ENCODE results near the gene ITSN2. TPM values are rescaled to one million over a fixed set of nuclear protein-coding genes. Genes with fewer than 3 reads are reported as not detected.

The ITSN2 gene
- total RNA-seq, 4 donors from 2014 or later, result 57.9 to 79.7 (median 63.4) TPM

DNA sequence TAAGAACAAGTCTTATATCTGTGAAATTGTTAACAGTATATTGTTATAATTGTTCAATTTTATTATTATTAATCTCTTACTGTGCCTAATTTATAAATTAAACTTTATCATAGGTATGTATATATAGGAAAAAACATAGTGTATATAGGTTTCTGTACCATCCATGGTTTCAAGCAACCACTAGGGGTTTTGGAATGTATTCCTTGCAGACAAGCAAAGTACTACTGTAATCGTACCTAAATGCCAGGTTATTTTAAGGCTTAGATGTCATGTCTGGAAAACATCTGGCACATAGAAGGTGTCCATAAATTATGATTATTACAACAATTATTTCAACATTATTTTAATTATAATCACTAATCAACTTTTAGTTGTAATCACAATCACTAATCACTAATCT, 8.4 kb downstream of the ITSN2 start:
- H3K4me1 ChIP-seq, result peaks cover 0 to 57% (median 9%) of the 10 kb centered on the region in 3 donors
- TF ChIP-seq EP300 (IDR thresholded peaks at IDR 0.05) (no peak), POLR2AphosphoS5 (IDR thresholded peaks at IDR 0.05) (no peak), POLR2A (IDR thresholded peaks at IDR 0.05) (no peak)
- TF ChIP-seq, protein P1, sequence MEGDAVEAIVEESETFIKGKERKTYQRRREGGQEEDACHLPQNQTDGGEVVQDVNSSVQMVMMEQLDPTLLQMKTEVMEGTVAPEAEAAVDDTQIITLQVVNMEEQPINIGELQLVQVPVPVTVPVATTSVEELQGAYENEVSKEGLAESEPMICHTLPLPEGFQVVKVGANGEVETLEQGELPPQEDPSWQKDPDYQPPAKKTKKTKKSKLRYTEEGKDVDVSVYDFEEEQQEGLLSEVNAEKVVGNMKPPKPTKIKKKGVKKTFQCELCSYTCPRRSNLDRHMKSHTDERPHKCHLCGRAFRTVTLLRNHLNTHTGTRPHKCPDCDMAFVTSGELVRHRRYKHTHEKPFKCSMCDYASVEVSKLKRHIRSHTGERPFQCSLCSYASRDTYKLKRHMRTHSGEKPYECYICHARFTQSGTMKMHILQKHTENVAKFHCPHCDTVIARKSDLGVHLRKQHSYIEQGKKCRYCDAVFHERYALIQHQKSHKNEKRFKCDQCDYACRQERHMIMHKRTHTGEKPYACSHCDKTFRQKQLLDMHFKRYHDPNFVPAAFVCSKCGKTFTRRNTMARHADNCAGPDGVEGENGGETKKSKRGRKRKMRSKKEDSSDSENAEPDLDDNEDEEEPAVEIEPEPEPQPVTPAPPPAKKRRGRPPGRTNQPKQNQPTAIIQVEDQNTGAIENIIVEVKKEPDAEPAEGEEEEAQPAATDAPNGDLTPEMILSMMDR (IDR thresholded peaks at IDR 0.05), result no peak
- H3K4me3 ChIP-seq, result no peak overlapping the region
- no peak overlapping the region for H3K27ac ChIP-seq
- WGBS, 2 donors (ENCODE audit: low coverage in 1 of 2), result 24 to 50% methylated on average over 1 of the region's 1 CpG
- ATAC-seq, result no peak
- H3K27me3 ChIP-seq, result no peaks in the 10 kb centered on the region
- no peaks in the 10 kb centered on the region for H3K36me3 ChIP-seq
- H3K9me3 ChIP-seq, result no peaks in the 10 kb centered on the region

- Histone ChIP-seq H3K36me3 (no peaks in the 10 kb centered on the region), H3K27me3 (no peaks in the 10 kb centered on the region), H3K4me3 (no peak overlapping the region), H3K27ac (no peak overlapping the region), H3K4me1 (peaks cover 0 to 57% (median 9%) of the 10 kb centered on the region in 3 donors), H3K9me3 (no peaks in the 10 kb centered on the region)
- 39 to 59% methylated on average over 2 to 3 of the region's 3 CpGs for WGBS, 2 donors (ENCODE audit: low coverage in 1 of 2)
- no peak for ATAC-seq
- TF ChIP-seq, protein P1 (IDR thresholded peaks at IDR 0.05), result no peak
- no peak for TF ChIP-seq POLR2AphosphoS5 (IDR thresholded peaks at IDR 0.05)
- TF ChIP-seq POLR2A (IDR thresholded peaks at IDR 0.05), result no peak
- no peak for TF ChIP-seq EP300 (IDR thresholded peaks at IDR 0.05)
These were observed 8.8 kb downstream of the ITSN2 start for GRCh38 chr2:24351627-24351938.

DNA sequence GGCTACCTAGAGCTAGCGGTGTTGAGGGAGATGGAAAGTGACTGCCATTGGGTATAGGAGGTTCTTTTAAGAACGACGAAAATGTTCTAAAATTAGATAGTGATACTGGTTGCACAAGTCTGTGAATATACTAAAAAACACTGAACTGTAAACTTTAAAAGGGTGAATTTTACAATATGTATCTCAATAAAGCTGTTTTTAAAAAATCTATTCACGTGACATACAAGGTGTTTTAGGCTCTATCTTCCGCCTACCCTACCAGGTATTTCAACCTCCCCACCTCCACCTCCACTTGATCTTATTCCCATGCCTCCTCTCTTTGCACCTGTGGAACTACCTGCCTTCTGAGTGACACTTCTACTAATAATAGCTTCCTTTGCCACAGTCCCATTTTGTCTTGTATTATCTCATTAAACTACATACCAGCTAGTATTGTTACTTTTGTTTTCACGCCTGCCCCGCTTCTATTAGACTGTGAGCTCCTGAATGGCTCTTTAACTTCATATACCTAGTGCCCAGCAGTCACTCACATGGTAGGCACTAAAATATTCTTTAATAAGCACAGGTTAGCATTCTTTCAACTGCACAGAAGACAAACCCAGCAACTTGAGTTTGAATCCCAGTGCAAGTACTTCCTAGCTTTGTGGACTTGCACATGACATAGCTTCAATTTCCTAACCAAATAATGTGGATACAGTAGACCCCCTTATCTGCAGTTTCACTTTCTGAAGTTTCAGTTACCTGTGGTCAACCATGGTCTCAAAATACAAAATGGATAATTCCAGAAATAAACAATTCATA, 9.3 kb downstream of the ITSN2 start:
- H3K4me3 ChIP-seq, result no peak overlapping the region
- TF ChIP-seq POLR2AphosphoS5 (IDR thresholded peaks at IDR 0.05), result no peak
- TF ChIP-seq, protein P1 (IDR thresholded peaks at IDR 0.05), result no peak
- TF ChIP-seq EP300 (IDR thresholded peaks at IDR 0.05), result no peak
- TF ChIP-seq POLR2A (IDR thresholded peaks at IDR 0.05), result no peak
- H3K27me3 ChIP-seq, result no peaks in the 10 kb centered on the region
- no peaks in the 10 kb centered on the region for H3K9me3 ChIP-seq
- no peaks in the 10 kb centered on the region for H3K36me3 ChIP-seq
- peaks cover 0 to 59% (median 9%) of the 10 kb centered on the region in 3 donors for H3K4me1 ChIP-seq
- 93 to 94% methylated on average over 7 of the region's 7 CpGs for WGBS, 2 donors (ENCODE audit: low coverage in 1 of 2)
- no peak for ATAC-seq
- no peak overlapping the region for H3K27ac ChIP-seq

DNA sequence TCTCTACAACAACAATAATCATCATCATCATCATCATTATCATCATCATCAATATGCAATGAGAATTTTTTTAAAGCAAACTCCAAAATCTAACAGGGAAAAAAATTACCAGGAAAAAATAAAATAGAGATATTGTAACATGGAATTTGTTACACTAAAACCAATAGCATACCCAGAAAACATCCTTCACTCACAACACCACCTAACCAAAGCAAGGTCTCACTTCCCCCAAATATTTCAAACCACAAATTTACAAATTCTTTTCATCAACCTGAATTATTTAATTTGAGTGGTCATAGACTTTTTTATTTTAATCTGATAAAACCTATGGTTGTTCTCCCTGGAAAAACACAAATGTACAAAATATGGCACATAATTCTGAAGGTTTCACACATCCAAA, 11.2 kb downstream of the ITSN2 start:
- H3K27me3 ChIP-seq, result no peaks in the 10 kb centered on the region
- no peak overlapping the region for H3K27ac ChIP-seq
- no peak overlapping the region for H3K4me3 ChIP-seq
- no peaks in the 10 kb centered on the region for H3K36me3 ChIP-seq
- H3K4me1 ChIP-seq, result peaks cover 0 to 50% (median 9%) of the 10 kb centered on the region in 3 donors
- no peaks in the 10 kb centered on the region for H3K9me3 ChIP-seq
- no peak for ATAC-seq
- TF ChIP-seq POLR2A (IDR thresholded peaks at IDR 0.05), result no peak
- TF ChIP-seq, protein P1 (IDR thresholded peaks at IDR 0.05), result no peak
- TF ChIP-seq POLR2AphosphoS5 (IDR thresholded peaks at IDR 0.05), result no peak
- TF ChIP-seq EP300 (IDR thresholded peaks at IDR 0.05), result no peak

DNA sequence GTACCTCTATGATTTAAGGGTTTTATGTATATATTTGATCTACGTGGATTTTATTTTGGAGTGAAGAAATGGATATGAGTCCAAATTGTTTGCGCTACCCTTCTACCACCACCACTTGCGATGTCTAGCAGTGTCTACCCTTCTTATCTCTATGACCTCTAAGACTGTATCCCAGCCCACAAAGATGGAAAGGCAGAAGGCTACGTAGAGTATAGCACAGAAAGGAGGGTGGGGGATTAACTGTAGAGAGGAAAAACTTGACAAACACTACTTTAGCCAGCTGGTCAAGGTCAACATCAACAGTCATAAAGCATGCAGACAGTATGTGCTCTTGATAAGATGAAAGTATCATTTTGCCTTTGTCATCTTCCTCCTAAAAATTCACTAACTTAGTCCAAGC, 14.4 kb downstream of the ITSN2 start:
- ATAC-seq, result no peak
- Histone ChIP-seq H3K27ac (no peak overlapping the region), H3K9me3 (no peaks in the 10 kb centered on the region), H3K36me3 (no peaks in the 10 kb centered on the region), H3K27me3 (no peaks in the 10 kb centered on the region), H3K4me3 (no peak overlapping the region), H3K4me1 (peaks cover 3 to 47% (median 4%) of the 10 kb centered on the region in 3 donors)
- TF ChIP-seq POLR2A (IDR thresholded peaks at IDR 0.05), result no peak
- no peak for TF ChIP-seq EP300 (IDR thresholded peaks at IDR 0.05)
- no peak for TF ChIP-seq POLR2AphosphoS5 (IDR thresholded peaks at IDR 0.05)
- TF ChIP-seq, protein P1 (IDR thresholded peaks at IDR 0.05), result no peak
- WGBS, 2 donors (ENCODE audit: low coverage in 1 of 2), result 85 to 88% methylated on average over 4 of the region's 4 CpGs
